ENCODE measurements around the gene PCBP4. TPM values are rescaled to one million over a fixed set of nuclear protein-coding genes. Genes with fewer than 3 reads are reported as not detected.

The PCBP4 gene
- total RNA-seq, 1 experiment from 2014 or later = 48.8 TPM

GRCh38 chr3:51937611-51938450 is 29.4 kb downstream of the PCBP4 start:
- peaks cover 28 to 61% of the 10 kb centered on the region in 2 experiments for H3K36me3 ChIP-seq (ENCODE audit: control insufficient read depth in 1 of 2, insufficient read depth in 2 of 2, low read length in 2 of 2)
- ChIA-PET CTCF (no interaction called here), POLR2A (no interaction called here), RAD21 (ENCODE audit: low non-redundant PET in 1 of 2, low total read pairs in 2 of 2, uncharacterized antibody in 2 of 2, unreplicated experiment in 2 of 2) (no interaction called here)
- no peak overlapping the region for H2AFZ ChIP-seq (ENCODE audit: low read depth, low read length, poor library complexity, severe bottlenecking)
- H3K4me3 ChIP-seq (replicated peaks in 1 of 2; ENCODE audit: low read depth in 1 of 2, low read length in 2 of 2) = no peak overlapping the region
- H3K27ac ChIP-seq (ENCODE audit: low read depth, low read length) = no peak overlapping the region
- no peaks in the 10 kb centered on the region for H3K9me3 ChIP-seq (ENCODE audit: control insufficient read depth in 1 of 2, insufficient read depth in 1 of 2, low read depth in 1 of 2, low read length in 2 of 2)
- DNase-seq (ENCODE audit: low read depth, low spot score) (no peak), ATAC-seq (no peak)
- H4K20me1 ChIP-seq (ENCODE audit: insufficient read depth) = 0 out of 2 replicates have a peak, but pooled peaks cover 4% of the 10 kb centered on the region
- H3K4me1 ChIP-seq (ENCODE audit: control insufficient read depth in 1 of 2, insufficient read depth in 2 of 2, low read length in 2 of 2) = peaks cover 15 to 19% of the 10 kb centered on the region in 2 experiments
- BruUV-seq (replicated peaks) = no TSS peak
- TF ChIP-seq EZH2phosphoT487 (IDR thresholded peaks at IDR 0.05; ENCODE audit: borderline replicate concordance) (no peak), ZFX (IDR thresholded peaks at IDR 0.05) (no peak), TCF7L2 (IDR thresholded peaks at IDR 0.05; ENCODE audit: borderline replicate concordance, extremely low read depth, insufficient read depth, insufficient read length) (no peak), YY1 (IDR thresholded peaks at IDR 0.05; ENCODE audit: extremely low read depth, insufficient replicate concordance, low read depth, low read length) (no peak), CBX3 (IDR thresholded peaks at IDR 0.05; ENCODE audit: low read depth) (no peak), RAD21 (IDR thresholded peaks at IDR 0.05; ENCODE audit: low read depth) (no peak)
- peaks cover 51% of the 10 kb centered on the region for H3K79me2 ChIP-seq (ENCODE audit: insufficient read depth, low read length)
- H3K27me3 ChIP-seq (ENCODE audit: insufficient read depth, low read length) = no peaks in the 10 kb centered on the region
- no peak overlapping the region for H3K4me2 ChIP-seq (ENCODE audit: low read length)
- H3K9ac ChIP-seq (ENCODE audit: low read length) = no peak overlapping the region
- intact Hi-C loops (cut with micrococcal nuclease) = no loop called here
- no peaks in the 10 kb centered on the region for H3K9me2 ChIP-seq (ENCODE audit: insufficient read depth)

- POLR2A ChIA-PET = no interaction called here
- intact Hi-C loops (cut with micrococcal nuclease) = no loop called here
Observed at GRCh38 chr3:51937014-51937413, 30.2 kb downstream of the PCBP4 start.

More at GRCh38 chr3:51937014-51937413, 30.2 kb downstream of the PCBP4 start:
- no peaks in the 10 kb centered on the region for H3K9me3 ChIP-seq (ENCODE audit: control insufficient read depth in 1 of 2, insufficient read depth in 1 of 2, low read depth in 1 of 2, low read length in 2 of 2)
- H3K36me3 ChIP-seq (ENCODE audit: control insufficient read depth in 1 of 2, insufficient read depth in 2 of 2, low read length in 2 of 2) = peaks cover 29 to 65% of the 10 kb centered on the region in 2 experiments
- H3K4me1 ChIP-seq (ENCODE audit: control insufficient read depth in 1 of 2, insufficient read depth in 2 of 2, low read length in 2 of 2) = peaks cover 12% of the 10 kb centered on the region in 2 experiments
- no peak for DNase-seq (ENCODE audit: low read depth, low spot score)
- 0 out of 2 replicates have a peak, but pooled peaks cover 4% of the 10 kb centered on the region for H4K20me1 ChIP-seq (ENCODE audit: insufficient read depth)
- no TSS peak for BruUV-seq (replicated peaks)
- H3K27ac ChIP-seq (ENCODE audit: low read depth, low read length) = no peak overlapping the region
- no peak for ATAC-seq
- TF ChIP-seq EZH2phosphoT487 (IDR thresholded peaks at IDR 0.05; ENCODE audit: borderline replicate concordance) = no peak
- no peak for TF ChIP-seq CBX3 (IDR thresholded peaks at IDR 0.05; ENCODE audit: low read depth)
- TF ChIP-seq POLR2A (IDR thresholded peaks at IDR 0.05; ENCODE audit: borderline replicate concordance, extremely low read depth, insufficient read depth, insufficient read length) = no peak
- TF ChIP-seq MAX (IDR thresholded peaks at IDR 0.05) = no peak
- no peak for TF ChIP-seq ATF3 (IDR thresholded peaks at IDR 0.05)
- TF ChIP-seq REST (IDR thresholded peaks at IDR 0.05; ENCODE audit: low read depth) = no peak
- TF ChIP-seq JUND (IDR thresholded peaks at IDR 0.05) = no peak
- TF ChIP-seq TCF7L2 (IDR thresholded peaks at IDR 0.05; ENCODE audit: borderline replicate concordance, extremely low read depth, insufficient read depth, insufficient read length) = no peak
- no peak for TF ChIP-seq SP1 (IDR thresholded peaks at IDR 0.05; ENCODE audit: low read depth)
- no peak for TF ChIP-seq ELF1 (IDR thresholded peaks at IDR 0.05; ENCODE audit: borderline replicate concordance, low read depth)
- no peak for TF ChIP-seq SRF (IDR thresholded peaks at IDR 0.05; ENCODE audit: low read depth)
- no peak for TF ChIP-seq EZH2 (IDR thresholded peaks at IDR 0.05)
- TF ChIP-seq RAD21 (IDR thresholded peaks at IDR 0.05; ENCODE audit: low read depth) = no peak
- no peak overlapping the region for H3K9ac ChIP-seq (ENCODE audit: low read length)
- no peak overlapping the region for H3K4me2 ChIP-seq (ENCODE audit: low read length)
- H2AFZ ChIP-seq (ENCODE audit: low read depth, low read length, poor library complexity, severe bottlenecking) = no peak overlapping the region
- H3K27me3 ChIP-seq (ENCODE audit: insufficient read depth, low read length) = no peaks in the 10 kb centered on the region
- H3K79me2 ChIP-seq (ENCODE audit: insufficient read depth, low read length) = peaks cover 51% of the 10 kb centered on the region
- H3K4me3 ChIP-seq (replicated peaks in 1 of 2; ENCODE audit: low read depth in 1 of 2, low read length in 2 of 2) = no peak overlapping the region
- H3K9me2 ChIP-seq (ENCODE audit: insufficient read depth) = no peaks in the 10 kb centered on the region
- ChIA-PET CTCF (no interaction called here), RAD21 (ENCODE audit: low non-redundant PET in 1 of 2, low total read pairs in 2 of 2, uncharacterized antibody in 2 of 2, unreplicated experiment in 2 of 2) (no interaction called here)
